HCT116 (cell line): Measurements from ENCODE around the gene TACC2. TPM values are rescaled to one million over a fixed set of nuclear protein-coding genes. Genes with fewer than 3 reads are reported as not detected.

Experiments used
- ATAC-seq: fragments of 200-7000 bp; cut with Tn5 transposase; 2 replicates; pipeline ENCODE4 v1.9.1; 2020; ENCODE audit warnings: mild to moderate bottlenecking, moderate library complexity
- BruUV-seq: library from RNA; stranded (reverse); fragments of 400-500 nt; replicated peaks from 2 replicates; lab custom pipeline; 2021; lab: Mats Ljungman, UMichigan
- CTCF ChIA-PET: fragments of 300-600 bp; sonication (Branson Sonifier 250); formaldehyde crosslinking; loops from one replicate; lab custom pipeline; 2021; ENCODE audit warnings: antibody characterized with exemption; lab: Charles Lee
- POLR2A ChIA-PET: fragments of 300-600, 350-600 bp; sonication (Branson Sonifier 250); formaldehyde crosslinking; loops from one replicate; lab custom pipeline; 2021; ENCODE audit warnings: antibody characterized with exemption; lab: Charles Lee
- RAD21 ChIA-PET, 2 experiments: fragments of 300-600 bp; sonication (Branson Sonifier 250); formaldehyde crosslinking; loops; one replicate each; lab custom pipeline; 2023; ENCODE audit warnings: low total read pairs in 2 of 2; ENCODE audit not compliant: uncharacterized antibody in 2 of 2, unreplicated experiment in 2 of 2, low non-redundant PET in 1 of 2; lab: Charles Lee
- DNase-seq: peaks from one replicate; pipeline ENCODE4 v3.0.0-alpha.2; 2010; ENCODE audit warnings: low read depth, low spot score
- H2AFZ ChIP-seq: fragments of 200-600 bp; shearing (Covaris generic), sonication (generic); 2 replicates; pipeline ENCODE4 v1.6.1; 2017; ENCODE audit warnings: low read depth, mixed run types, mixed read lengths, antibody characterized with exemption, low read length; ENCODE audit not compliant: poor library complexity, severe bottlenecking
- H3K27ac ChIP-seq: 2 replicates; pipeline ENCODE4 v1.5.1; 2012; ENCODE audit warnings: low read depth, low read length
- H3K27me3 ChIP-seq: fragments of 200-600 bp; sonication (generic); 2 replicates; pipeline ENCODE4 v1.6.1; 2016; ENCODE audit warnings: mixed run types, low read length, mixed read lengths; ENCODE audit not compliant: insufficient read depth
- H3K36me3 ChIP-seq, 2 experiments: fragments of 200-500 bp in 1 of 2; fragments of 200-600 bp in 1 of 2; sonication (Bioruptor generic) in 1 of 2; sonication (generic) in 1 of 2; 2 replicates each; pipeline versions ENCODE4 v1.5.1 to v1.6.1; 2014 to 2016; ENCODE audit warnings: low read length in 2 of 2, inconsistent platforms in 1 of 2, mixed read lengths in 1 of 2, mixed run types in 1 of 2; ENCODE audit not compliant: insufficient read depth in 2 of 2, control insufficient read depth in 1 of 2
- H3K4me1 ChIP-seq, 2 experiments: fragments of 200-600 bp in 1 of 2; sonication (generic) in 1 of 2; 2 replicates each; pipeline versions ENCODE4 v1.5.1 to v1.6.1; 2012 to 2017; ENCODE audit warnings: low read length in 2 of 2, inconsistent platforms in 1 of 2, mild to moderate bottlenecking in 1 of 2, mixed read lengths in 1 of 2, mixed run types in 1 of 2, moderate library complexity in 1 of 2; ENCODE audit not compliant: insufficient read depth in 2 of 2, control insufficient read depth in 1 of 2
- H3K4me2 ChIP-seq: fragments of 200-600 bp; sonication (generic); 2 replicates; pipeline ENCODE4 v1.6.1; 2017; ENCODE audit warnings: mixed run types, low read length, mixed read lengths
- H3K4me3 ChIP-seq, 2 experiments: fragments of 200-600 bp in 1 of 2; sonication (generic) in 1 of 2; replicated peaks in 1 of 2; 2 replicates each; pipeline ENCODE4 v1.5.1; 2011 to 2016; ENCODE audit warnings: low read length in 2 of 2, control low read depth in 1 of 2, low read depth in 1 of 2, mild to moderate bottlenecking in 1 of 2, mixed read lengths in 1 of 2, mixed run types in 1 of 2
- H3K79me2 ChIP-seq: fragments of 200-600 bp; sonication (generic); 2 replicates; pipeline ENCODE4 v1.6.1; 2017; ENCODE audit warnings: mild to moderate bottlenecking, mixed run types, low read length, moderate library complexity, mixed read lengths; ENCODE audit not compliant: insufficient read depth
- H3K9ac ChIP-seq: fragments of 200-600 bp; sonication (generic); 2 replicates; pipeline ENCODE4 v1.6.1; 2016; ENCODE audit warnings: low read length, mixed read lengths
- H3K9me2 ChIP-seq: fragments of 200-600 bp; sonication (generic), shearing (Covaris generic); 2 replicates; pipeline ENCODE4 v1.6.1; 2017; ENCODE audit warnings: mixed run types, mild to moderate bottlenecking, moderate library complexity; ENCODE audit not compliant: insufficient read depth
- H3K9me3 ChIP-seq, 2 experiments: fragments of 200-500 bp in 1 of 2; fragments of 200-600 bp in 1 of 2; sonication (Bioruptor generic) in 1 of 2; sonication (generic) in 1 of 2; 2 replicates each; pipeline ENCODE4 v1.6.1; 2014 to 2017; ENCODE audit warnings: low read length in 2 of 2, mixed read lengths in 2 of 2, inconsistent platforms in 1 of 2, low read depth in 1 of 2, mild to moderate bottlenecking in 1 of 2, mixed run types in 1 of 2, moderate library complexity in 1 of 2; ENCODE audit not compliant: control insufficient read depth in 1 of 2, insufficient read depth in 1 of 2
- H4K20me1 ChIP-seq: fragments of 200-600 bp; sonication (generic), shearing (Covaris generic); 2 replicates; pipeline ENCODE4 v1.6.1; 2017; ENCODE audit warnings: mixed run types, mild to moderate bottlenecking, moderate library complexity; ENCODE audit not compliant: insufficient read depth
- CBX3 ChIP-seq: IDR thresholded peaks from 2 replicates; pipeline ENCODE4 v1.6.1; 2012; ENCODE audit warnings: low read depth
- CEBPB ChIP-seq: IDR thresholded peaks from 2 replicates; pipeline ENCODE4 v1.6.1; 2012; ENCODE audit warnings: low read depth
- EGR1 ChIP-seq: IDR thresholded peaks from 2 replicates; pipeline ENCODE4 v1.6.1; 2012; ENCODE audit warnings: low read depth
- EZH2 ChIP-seq: fragments of 200-600 bp; sonication (generic); IDR thresholded peaks from 2 replicates; pipeline ENCODE4 v1.6.1; 2017; ENCODE audit warnings: antibody characterized with exemption, mixed run types
- EZH2phosphoT487 ChIP-seq: fragments of 200-600 bp; IDR thresholded peaks from 2 replicates; pipeline ENCODE4 v1.6.1; 2018; ENCODE audit warnings: antibody characterized with exemption, borderline replicate concordance
- FOSL1 ChIP-seq: IDR thresholded peaks from 2 replicates; pipeline ENCODE4 v1.6.1; 2012; ENCODE audit warnings: low read depth
- JUND ChIP-seq: IDR thresholded peaks from 2 replicates; pipeline ENCODE4 v1.6.1; 2012
- POLR2A ChIP-seq: IDR thresholded peaks from 2 replicates; pipeline ENCODE4 v1.7.0; 2011; ENCODE audit warnings: borderline replicate concordance; ENCODE audit not compliant: insufficient read depth, insufficient read length; ENCODE audit errors: extremely low read depth
- POLR2AphosphoS5 ChIP-seq: IDR thresholded peaks from 2 replicates; pipeline ENCODE4 v1.6.1; 2011; ENCODE audit warnings: mild to moderate bottlenecking, low read depth, low read length, moderate library complexity
- RAD21 ChIP-seq: IDR thresholded peaks from 2 replicates; pipeline ENCODE4 v1.6.1; 2012; ENCODE audit warnings: low read depth, mild to moderate bottlenecking
- SIN3A ChIP-seq: IDR thresholded peaks from 2 replicates; pipeline ENCODE4 v1.6.1; 2012; ENCODE audit warnings: low read depth
- SP1 ChIP-seq: IDR thresholded peaks from 2 replicates; pipeline ENCODE4 v1.6.1; 2012; ENCODE audit warnings: low read depth
- TCF7L2 ChIP-seq: IDR thresholded peaks from 2 replicates; pipeline ENCODE4 v1.7.0; 2011; ENCODE audit warnings: borderline replicate concordance, inconsistent platforms; ENCODE audit not compliant: insufficient read depth, insufficient read length; ENCODE audit errors: extremely low read depth
- YY1 ChIP-seq: IDR thresholded peaks from 2 replicates; pipeline ENCODE4 v1.6.1; 2011; ENCODE audit warnings: low read length, low read depth, moderate library complexity, mild to moderate bottlenecking; ENCODE audit not compliant: insufficient replicate concordance; ENCODE audit errors: extremely low read depth
- ZFX ChIP-seq: fragments of 450-650 bp; IDR thresholded peaks from 2 replicates; pipeline ENCODE4 v1.6.1; 2017
- ZNF274 ChIP-seq: fragments of 200-500 bp; sonication (Bioruptor generic); IDR thresholded peaks from 2 replicates; pipeline ENCODE4 v1.6.1; 2014; ENCODE audit warnings: mild to moderate bottlenecking, low read depth, low read length, inconsistent platforms
- intact Hi-C: fragments of 100-400 bp; cut with micrococcal nuclease; formaldehyde crosslinking; loops from 2 replicates; pipeline ENCODE4 v1.10.0; 2022
- total RNA-seq: library from RNA; stranded (reverse); gene quantifications from one replicate; pipeline ENCODE4 v1.2.1, GENCODE V29; 2021; ENCODE audit not compliant: unreplicated experiment
- TF ChIP-seq, protein P1 (sequence below): IDR thresholded peaks from 2 replicates; pipeline ENCODE4 v1.6.1; 2012; ENCODE audit warnings: low read depth
- TF ChIP-seq, protein P2 (sequence below), 3 experiments: fragments of 200-600 bp in 1 of 3; sonication (generic) in 1 of 3; IDR thresholded peaks in 2 of 3; conservative IDR thresholded peaks in 1 of 3; 2 replicates each; pipeline ENCODE4 v1.5.1; 2012 to 2017; ENCODE audit warnings: low read depth in 2 of 3, low read length in 2 of 3, antibody characterized with exemption in 1 of 3, borderline replicate concordance in 1 of 3, control low read depth in 1 of 3, mild to moderate bottlenecking in 1 of 3, mixed read lengths in 1 of 3, mixed run types in 1 of 3, moderate library complexity in 1 of 3; ENCODE audit not compliant: insufficient read depth in 1 of 3
- TF ChIP-seq, protein P3 (sequence below): IDR thresholded peaks from 2 replicates; pipeline ENCODE4 v1.6.1; 2012
- TF ChIP-seq, protein P4 (sequence below): IDR thresholded peaks from 2 replicates; pipeline ENCODE4 v1.6.1; 2012

Gene TACC2
- total RNA-seq, 1 experiment from 2014 or later, result 38.6 TPM

DNA sequence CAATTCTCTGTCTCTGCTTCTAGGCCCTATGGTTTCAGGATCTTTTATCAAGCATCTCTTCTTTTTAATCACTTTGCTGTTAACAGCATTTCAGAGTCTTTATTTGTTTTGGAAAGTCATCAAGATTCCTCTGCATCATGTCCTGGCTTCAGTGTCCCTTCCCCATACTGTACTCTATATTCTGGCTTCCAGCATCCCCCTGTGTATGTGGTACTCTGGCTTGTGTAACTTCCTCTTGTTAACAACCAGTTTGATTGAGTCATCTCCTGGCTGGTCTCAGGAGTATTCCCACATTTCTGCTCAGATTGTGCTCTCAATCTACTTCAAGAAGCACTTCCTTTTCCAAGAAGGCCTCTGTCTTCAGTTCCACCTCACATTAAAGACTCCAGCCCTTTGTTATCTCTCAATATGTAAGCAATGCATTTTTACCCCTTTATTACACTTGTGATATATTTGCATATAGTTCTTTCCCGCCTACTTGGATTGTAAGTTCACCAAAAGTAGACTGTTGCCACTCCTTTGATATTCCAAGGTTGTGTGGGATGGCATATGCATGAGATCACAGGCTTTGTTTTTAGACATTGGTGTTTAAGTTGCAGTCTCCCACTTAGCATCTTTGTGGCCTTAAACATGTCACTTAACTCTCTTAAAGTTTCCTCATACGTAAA, 46.1 kb upstream of the TACC2 start:
- Histone ChIP-seq H3K9me3 (no peaks in the 10 kb centered on the region), H3K9me2 (no peaks in the 10 kb centered on the region), H3K9ac (no peak overlapping the region), H3K79me2 (no peaks in the 10 kb centered on the region), H3K36me3 (no peaks in the 10 kb centered on the region), H3K4me1 (no peaks in the 10 kb centered on the region), H3K4me3 (no peak overlapping the region), H2AFZ (no peak overlapping the region), H3K27me3 (no peaks in the 10 kb centered on the region), H3K4me2 (no peak overlapping the region), H4K20me1 (no peaks in the 10 kb centered on the region), H3K27ac (no peak overlapping the region)
- BruUV-seq, result no TSS peak
- no peak for DNase-seq
- ChIA-PET RAD21 (no interaction called here), CTCF (no interaction called here), POLR2A (no interaction called here)
- intact Hi-C loops, result no loop called here
- no peak for ATAC-seq
- TF ChIP-seq POLR2AphosphoS5 (no peak), SP1 (no peak), ZNF274 (no peak), CEBPB (no peak), ZFX (no peak), JUND (no peak), SIN3A (no peak), CBX3 (no peak), EZH2phosphoT487 (no peak), TCF7L2 (no peak), POLR2A (no peak), FOSL1 (no peak), EZH2 (no peak), EGR1 (no peak), YY1 (no peak), RAD21 (no peak)
- TF ChIP-seq, protein P1, sequence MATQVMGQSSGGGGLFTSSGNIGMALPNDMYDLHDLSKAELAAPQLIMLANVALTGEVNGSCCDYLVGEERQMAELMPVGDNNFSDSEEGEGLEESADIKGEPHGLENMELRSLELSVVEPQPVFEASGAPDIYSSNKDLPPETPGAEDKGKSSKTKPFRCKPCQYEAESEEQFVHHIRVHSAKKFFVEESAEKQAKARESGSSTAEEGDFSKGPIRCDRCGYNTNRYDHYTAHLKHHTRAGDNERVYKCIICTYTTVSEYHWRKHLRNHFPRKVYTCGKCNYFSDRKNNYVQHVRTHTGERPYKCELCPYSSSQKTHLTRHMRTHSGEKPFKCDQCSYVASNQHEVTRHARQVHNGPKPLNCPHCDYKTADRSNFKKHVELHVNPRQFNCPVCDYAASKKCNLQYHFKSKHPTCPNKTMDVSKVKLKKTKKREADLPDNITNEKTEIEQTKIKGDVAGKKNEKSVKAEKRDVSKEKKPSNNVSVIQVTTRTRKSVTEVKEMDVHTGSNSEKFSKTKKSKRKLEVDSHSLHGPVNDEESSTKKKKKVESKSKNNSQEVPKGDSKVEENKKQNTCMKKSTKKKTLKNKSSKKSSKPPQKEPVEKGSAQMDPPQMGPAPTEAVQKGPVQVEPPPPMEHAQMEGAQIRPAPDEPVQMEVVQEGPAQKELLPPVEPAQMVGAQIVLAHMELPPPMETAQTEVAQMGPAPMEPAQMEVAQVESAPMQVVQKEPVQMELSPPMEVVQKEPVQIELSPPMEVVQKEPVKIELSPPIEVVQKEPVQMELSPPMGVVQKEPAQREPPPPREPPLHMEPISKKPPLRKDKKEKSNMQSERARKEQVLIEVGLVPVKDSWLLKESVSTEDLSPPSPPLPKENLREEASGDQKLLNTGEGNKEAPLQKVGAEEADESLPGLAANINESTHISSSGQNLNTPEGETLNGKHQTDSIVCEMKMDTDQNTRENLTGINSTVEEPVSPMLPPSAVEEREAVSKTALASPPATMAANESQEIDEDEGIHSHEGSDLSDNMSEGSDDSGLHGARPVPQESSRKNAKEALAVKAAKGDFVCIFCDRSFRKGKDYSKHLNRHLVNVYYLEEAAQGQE, result no peak
- TF ChIP-seq, protein P2, sequence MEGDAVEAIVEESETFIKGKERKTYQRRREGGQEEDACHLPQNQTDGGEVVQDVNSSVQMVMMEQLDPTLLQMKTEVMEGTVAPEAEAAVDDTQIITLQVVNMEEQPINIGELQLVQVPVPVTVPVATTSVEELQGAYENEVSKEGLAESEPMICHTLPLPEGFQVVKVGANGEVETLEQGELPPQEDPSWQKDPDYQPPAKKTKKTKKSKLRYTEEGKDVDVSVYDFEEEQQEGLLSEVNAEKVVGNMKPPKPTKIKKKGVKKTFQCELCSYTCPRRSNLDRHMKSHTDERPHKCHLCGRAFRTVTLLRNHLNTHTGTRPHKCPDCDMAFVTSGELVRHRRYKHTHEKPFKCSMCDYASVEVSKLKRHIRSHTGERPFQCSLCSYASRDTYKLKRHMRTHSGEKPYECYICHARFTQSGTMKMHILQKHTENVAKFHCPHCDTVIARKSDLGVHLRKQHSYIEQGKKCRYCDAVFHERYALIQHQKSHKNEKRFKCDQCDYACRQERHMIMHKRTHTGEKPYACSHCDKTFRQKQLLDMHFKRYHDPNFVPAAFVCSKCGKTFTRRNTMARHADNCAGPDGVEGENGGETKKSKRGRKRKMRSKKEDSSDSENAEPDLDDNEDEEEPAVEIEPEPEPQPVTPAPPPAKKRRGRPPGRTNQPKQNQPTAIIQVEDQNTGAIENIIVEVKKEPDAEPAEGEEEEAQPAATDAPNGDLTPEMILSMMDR (IDR thresholded peaks at IDR 0.05 in 2 of 3, conservative IDR thresholded peaks at IDR 0.05 in 1 of 3; ENCODE audit: borderline replicate concordance in 1 of 3, insufficient read depth in 1 of 3, low read depth in 2 of 3, low read length in 2 of 3), result no peak
- TF ChIP-seq, protein P3, sequence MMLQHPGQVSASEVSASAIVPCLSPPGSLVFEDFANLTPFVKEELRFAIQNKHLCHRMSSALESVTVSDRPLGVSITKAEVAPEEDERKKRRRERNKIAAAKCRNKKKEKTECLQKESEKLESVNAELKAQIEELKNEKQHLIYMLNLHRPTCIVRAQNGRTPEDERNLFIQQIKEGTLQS, result no peak
- TF ChIP-seq, protein P4, sequence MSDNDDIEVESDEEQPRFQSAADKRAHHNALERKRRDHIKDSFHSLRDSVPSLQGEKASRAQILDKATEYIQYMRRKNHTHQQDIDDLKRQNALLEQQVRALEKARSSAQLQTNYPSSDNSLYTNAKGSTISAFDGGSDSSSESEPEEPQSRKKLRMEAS, result no peak
